Astrocyte (in vitro differentiated cells and primary cell): ENCODE data around the gene AFF3. TPM values are rescaled to one million over a fixed set of nuclear protein-coding genes. Genes with fewer than 3 reads are reported as not detected.

ENCODE experiments used
- DNase-seq: peaks from one replicate; pipeline ENCODE4 v3.0.0-alpha.2; 2010; ENCODE audit warnings: low read depth
- FAIRE-seq: peaks from 2 replicates; lab custom pipeline; 2011; peaks lifted over from hg19 to GRCh38; lab: Jason Lieb, UNC
- H2AFZ ChIP-seq: 2 replicates; pipeline ENCODE4 v1.6.0; 2012; ENCODE audit warnings: low read depth, low read length, inconsistent platforms
- H3K27ac ChIP-seq: 2 replicates; pipeline ENCODE4 v1.5.1; 2011; ENCODE audit warnings: low read depth, low read length, inconsistent platforms
- H3K27me3 ChIP-seq: 2 replicates; pipeline ENCODE4 v1.6.0; 2011; ENCODE audit warnings: low read length, inconsistent platforms; ENCODE audit not compliant: insufficient read depth
- H3K36me3 ChIP-seq: 2 replicates; pipeline ENCODE4 v1.5.1; 2011; ENCODE audit warnings: low read length, inconsistent platforms; ENCODE audit not compliant: insufficient read depth
- H3K4me1 ChIP-seq: 2 replicates; pipeline ENCODE4 v1.5.1; 2011; ENCODE audit warnings: low read length, inconsistent platforms; ENCODE audit not compliant: insufficient read depth
- H3K4me2 ChIP-seq: 2 replicates; pipeline ENCODE4 v1.6.0; 2012; ENCODE audit warnings: low read length, inconsistent platforms
- H3K4me3 ChIP-seq: 2 replicates; pipeline ENCODE4 v1.5.1; 2011; ENCODE audit warnings: low read depth, mild to moderate bottlenecking, low read length, inconsistent platforms; ENCODE audit not compliant: insufficient read depth
- H3K79me2 ChIP-seq: 2 replicates; pipeline ENCODE4 v1.6.0; 2012; ENCODE audit warnings: mild to moderate bottlenecking, low read length, inconsistent platforms; ENCODE audit not compliant: insufficient read depth
- H3K9ac ChIP-seq: 2 replicates; pipeline ENCODE4 v1.6.0; 2012; ENCODE audit warnings: mild to moderate bottlenecking, low read length, inconsistent platforms
- H3K9me3 ChIP-seq: 2 replicates; pipeline ENCODE4 v1.5.1; 2012; ENCODE audit warnings: low read depth, mild to moderate bottlenecking, low read length, inconsistent platforms; ENCODE audit not compliant: insufficient read depth
- H4K20me1 ChIP-seq: 2 replicates; pipeline ENCODE4 v1.6.0; 2012; ENCODE audit warnings: low read length, inconsistent platforms; ENCODE audit not compliant: insufficient read depth
- H3K27ac Mint-ChIP-seq: one replicate; pipeline ENCODE4 v1.8.0; 2021; ENCODE audit warnings: mild to moderate bottlenecking, mixed read lengths; ENCODE audit not compliant: unreplicated experiment
- H3K27me3 Mint-ChIP-seq: one replicate; pipeline ENCODE4 v1.8.0; 2021; ENCODE audit warnings: low read depth, mixed read lengths; ENCODE audit not compliant: unreplicated experiment
- H3K36me3 Mint-ChIP-seq: one replicate; pipeline ENCODE4 v1.8.0; 2021; ENCODE audit warnings: low read depth, mixed read lengths; ENCODE audit not compliant: unreplicated experiment
- H3K4me1 Mint-ChIP-seq: one replicate; pipeline ENCODE4 v1.8.0; 2021; ENCODE audit warnings: low read depth, mixed read lengths; ENCODE audit not compliant: unreplicated experiment
- H3K4me3 Mint-ChIP-seq: one replicate; pipeline ENCODE4 v1.8.0; 2021; ENCODE audit warnings: mild to moderate bottlenecking, moderate library complexity, mixed read lengths; ENCODE audit not compliant: unreplicated experiment
- H3K9me3 Mint-ChIP-seq: one replicate; pipeline ENCODE4 v1.8.0; 2021; ENCODE audit warnings: mild to moderate bottlenecking, mixed read lengths; ENCODE audit not compliant: unreplicated experiment
- CTCF ChIP-seq: IDR thresholded peaks from 2 replicates; pipeline ENCODE4 v1.5.1; 2011; ENCODE audit warnings: low read depth, mild to moderate bottlenecking, inconsistent platforms, low read length, moderate library complexity; ENCODE audit not compliant: insufficient read depth
- EZH2 ChIP-seq: IDR thresholded peaks from 2 replicates; pipeline ENCODE4 v1.6.1; 2012; ENCODE audit warnings: mild to moderate bottlenecking, low read length, inconsistent platforms; ENCODE audit not compliant: insufficient read depth
- total RNA-seq: library from RNA; stranded (reverse); gene quantifications from 2 replicates; pipeline ENCODE4 v1.2.1, GENCODE V29; 2021

AFF3 gene
- total RNA-seq, 1 donor from 2014 or later: 14.7 TPM

GRCh38 chr2:99621774-99622173, 520.6 kb downstream of the AFF3 start:
- Mint-ChIP-seq H3K27me3 (no peaks in the 10 kb centered on the region), H3K36me3 (no peaks in the 10 kb centered on the region), H3K4me3 (no peak overlapping the region), H3K9me3 (no peaks in the 10 kb centered on the region), H3K4me1 (peaks cover 8% of the 10 kb centered on the region), H3K27ac (no peak overlapping the region)
- Histone ChIP-seq H3K9ac (no peak overlapping the region), H3K4me2 (no peak overlapping the region), H4K20me1 (no peaks in the 10 kb centered on the region), H3K4me3 (no peak overlapping the region), H3K4me1 (no peaks in the 10 kb centered on the region), H3K9me3 (no peaks in the 10 kb centered on the region), H3K27ac (no peak overlapping the region), H3K27me3 (no peaks in the 10 kb centered on the region), H3K79me2 (no peaks in the 10 kb centered on the region), H3K36me3 (no peaks in the 10 kb centered on the region), H2AFZ (no peak overlapping the region)
- FAIRE-seq (no peak), DNase-seq (no peak)
- no peak for TF ChIP-seq CTCF
- no peak for TF ChIP-seq EZH2

DNA sequence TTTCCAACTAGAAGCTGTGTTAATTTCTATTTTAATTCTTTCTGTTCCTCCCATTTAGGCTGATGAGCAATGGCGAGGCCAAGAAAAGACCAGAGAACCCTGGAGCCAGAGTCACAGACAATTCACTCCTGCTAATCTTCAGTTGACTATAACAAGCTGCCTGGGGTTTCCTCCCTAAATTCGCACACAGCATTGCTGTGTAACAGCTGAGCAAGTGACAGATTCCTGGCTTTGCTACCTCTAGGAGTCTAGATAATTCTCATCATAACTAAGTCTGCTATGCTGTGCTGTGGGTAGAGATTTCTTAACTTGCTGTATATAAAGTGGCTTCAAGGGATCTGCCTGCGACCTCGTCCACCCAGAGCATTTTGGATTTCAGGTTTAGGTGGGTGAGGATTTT, 521.3 kb downstream of the AFF3 start:
- no peak for FAIRE-seq
- no peak overlapping the region for H3K4me3 Mint-ChIP-seq

More for the DNA sequence above, 521.3 kb downstream of the AFF3 start:
- Histone ChIP-seq H3K4me2 (no peak overlapping the region), H3K79me2 (no peaks in the 10 kb centered on the region), H3K4me3 (no peak overlapping the region), H3K9ac (no peak overlapping the region), H4K20me1 (no peaks in the 10 kb centered on the region), H3K36me3 (no peaks in the 10 kb centered on the region), H3K27me3 (no peaks in the 10 kb centered on the region), H3K27ac (no peak overlapping the region), H2AFZ (no peak overlapping the region), H3K4me1 (no peaks in the 10 kb centered on the region), H3K9me3 (no peaks in the 10 kb centered on the region)
- Mint-ChIP-seq H3K4me1 (peaks cover 8% of the 10 kb centered on the region), H3K9me3 (no peaks in the 10 kb centered on the region), H3K27ac (no peak overlapping the region), H3K27me3 (no peaks in the 10 kb centered on the region), H3K36me3 (no peaks in the 10 kb centered on the region)
- DNase-seq: no peak
- no peak for TF ChIP-seq CTCF
- no peak for TF ChIP-seq EZH2
